Liver (tissue), 3 donors: ENCODE measurements around the gene ADAMTS14.

Experiments used
- GABPA ChIP-seq, 2 donors: IDR thresholded peaks in 1 of 2; conservative IDR thresholded peaks in 1 of 2; 2 replicates each; pipeline ENCODE4 v1.6.1; 2016; ENCODE audit warnings: antibody characterized with exemption in 2 of 2, mild to moderate bottlenecking in 1 of 2, moderate library complexity in 1 of 2
- RAD21 ChIP-seq, 2 donors: IDR thresholded peaks; 2 replicates each; pipeline ENCODE4 v1.6.1; 2016; ENCODE audit warnings: antibody characterized with exemption in 2 of 2, mild to moderate bottlenecking in 2 of 2
- TAF1 ChIP-seq: conservative IDR thresholded peaks from 2 replicates; pipeline ENCODE4 v1.6.1; 2016; ENCODE audit warnings: antibody characterized with exemption, mild to moderate bottlenecking
- TF ChIP-seq, protein P1 (sequence below): fragments of 150-350 bp; IDR thresholded peaks from 2 replicates; pipeline ENCODE4 v1.5.1; 2017; ENCODE audit warnings: improper control_type of control experiment, low read depth, low read length; ENCODE audit not compliant: missing input control
- TF ChIP-seq, protein P2 (sequence below): IDR thresholded peaks from 2 replicates; pipeline ENCODE4 v1.6.1; 2016; ENCODE audit warnings: antibody characterized with exemption
- donor health status: healthy.
- donor health status: healthy.

DNA sequence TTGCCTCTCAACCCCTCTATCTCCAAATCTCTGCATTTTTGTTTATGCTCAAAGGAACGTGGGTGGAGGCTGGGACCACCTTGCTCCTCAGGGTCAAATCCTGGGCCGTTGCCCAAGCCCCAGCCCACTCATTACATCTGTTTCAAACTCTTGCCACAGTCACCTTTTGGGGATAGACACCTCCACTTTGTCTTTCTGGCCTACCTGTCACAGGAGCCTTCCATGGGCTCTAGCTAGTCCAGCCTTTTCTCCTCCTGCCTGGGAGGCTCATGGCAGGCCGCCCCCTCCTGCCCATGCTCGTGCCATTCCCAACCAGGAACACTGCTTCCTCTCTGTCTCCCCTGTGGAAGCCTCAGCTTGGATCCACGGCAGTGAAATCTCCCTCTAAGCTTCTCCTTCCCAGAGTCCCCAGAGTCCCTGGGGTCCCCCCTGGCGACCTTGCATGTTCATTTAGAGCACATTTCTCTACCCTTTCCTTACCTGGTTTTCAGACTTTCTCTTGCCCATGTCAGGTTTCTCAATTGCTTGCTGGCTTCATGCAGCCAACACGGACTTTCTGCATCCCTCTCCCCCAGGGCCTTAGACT is 2.5 kb upstream of the ADAMTS14 start:
- TF ChIP-seq, protein P1, sequence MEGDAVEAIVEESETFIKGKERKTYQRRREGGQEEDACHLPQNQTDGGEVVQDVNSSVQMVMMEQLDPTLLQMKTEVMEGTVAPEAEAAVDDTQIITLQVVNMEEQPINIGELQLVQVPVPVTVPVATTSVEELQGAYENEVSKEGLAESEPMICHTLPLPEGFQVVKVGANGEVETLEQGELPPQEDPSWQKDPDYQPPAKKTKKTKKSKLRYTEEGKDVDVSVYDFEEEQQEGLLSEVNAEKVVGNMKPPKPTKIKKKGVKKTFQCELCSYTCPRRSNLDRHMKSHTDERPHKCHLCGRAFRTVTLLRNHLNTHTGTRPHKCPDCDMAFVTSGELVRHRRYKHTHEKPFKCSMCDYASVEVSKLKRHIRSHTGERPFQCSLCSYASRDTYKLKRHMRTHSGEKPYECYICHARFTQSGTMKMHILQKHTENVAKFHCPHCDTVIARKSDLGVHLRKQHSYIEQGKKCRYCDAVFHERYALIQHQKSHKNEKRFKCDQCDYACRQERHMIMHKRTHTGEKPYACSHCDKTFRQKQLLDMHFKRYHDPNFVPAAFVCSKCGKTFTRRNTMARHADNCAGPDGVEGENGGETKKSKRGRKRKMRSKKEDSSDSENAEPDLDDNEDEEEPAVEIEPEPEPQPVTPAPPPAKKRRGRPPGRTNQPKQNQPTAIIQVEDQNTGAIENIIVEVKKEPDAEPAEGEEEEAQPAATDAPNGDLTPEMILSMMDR: no peak
- no peak for TF ChIP-seq RAD21 (IDR thresholded peaks at IDR 0.05)
- TF ChIP-seq TAF1: no peak
- TF ChIP-seq, protein P2, sequence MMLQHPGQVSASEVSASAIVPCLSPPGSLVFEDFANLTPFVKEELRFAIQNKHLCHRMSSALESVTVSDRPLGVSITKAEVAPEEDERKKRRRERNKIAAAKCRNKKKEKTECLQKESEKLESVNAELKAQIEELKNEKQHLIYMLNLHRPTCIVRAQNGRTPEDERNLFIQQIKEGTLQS: no peak
- no peak for TF ChIP-seq GABPA (IDR thresholded peaks at IDR 0.05 in 1 of 2, conservative IDR thresholded peaks at IDR 0.05 in 1 of 2)
